ENCODE measurements around the gene APOBEC4. TPM values are rescaled to one million over a fixed set of nuclear protein-coding genes. Genes with fewer than 3 reads are reported as not detected.
A peak's percentile ranks its signal among the peaks of the same experiment; 100 is the strongest.

The APOBEC4 gene
- total RNA-seq (ENCODE audit: unreplicated experiment): not detected
- long read RNA-seq: 0 reads

GRCh38 chr1:183652547-183653461 is at the start of gene APOBEC4:
APOBEC4 (minus strand) TSS chr1:183653316; CDS start chr1:183648781, 4,535 bp downstream.
- DNase-seq (ENCODE audit: low spot score): no peak
- H3K27me3 Mint-ChIP-seq (ENCODE audit: unreplicated experiment): no peaks in the 10 kb centered on the region
- H3K4me1 Mint-ChIP-seq (ENCODE audit: unreplicated experiment): peaks cover 32% of the 10 kb centered on the region
- no peaks in the 10 kb centered on the region for H3K36me3 Mint-ChIP-seq (ENCODE audit: low read depth, unreplicated experiment)
- no peaks in the 10 kb centered on the region for H3K9me3 Mint-ChIP-seq (ENCODE audit: unreplicated experiment)
- H3K27ac Mint-ChIP-seq (ENCODE audit: unreplicated experiment): peak within 1 kb of the TSS; percentile 90
- no peak for TF ChIP-seq CTCF (IDR thresholded peaks at IDR 0.05; ENCODE audit: unreplicated experiment)
- H3K4me3 Mint-ChIP-seq (ENCODE audit: unreplicated experiment): no peak within 1 kb of the TSS

- no peak overlapping the region for H3K27ac Mint-ChIP-seq (ENCODE audit: unreplicated experiment)
Observed at GRCh38 chr1:183702813-183703198, 49.7 kb upstream of the APOBEC4 start.

GRCh38 chr1:183702087-183702812 is 49.1 kb upstream of the APOBEC4 start:
- Mint-ChIP-seq H3K27me3 (ENCODE audit: unreplicated experiment) (no peaks in the 10 kb centered on the region), H3K4me3 (ENCODE audit: unreplicated experiment) (no peak overlapping the region), H3K36me3 (ENCODE audit: low read depth, unreplicated experiment) (no peaks in the 10 kb centered on the region), H3K4me1 (ENCODE audit: unreplicated experiment) (peaks cover 22% of the 10 kb centered on the region), H3K9me3 (ENCODE audit: unreplicated experiment) (no peaks in the 10 kb centered on the region), H3K27ac (ENCODE audit: unreplicated experiment) (no peak overlapping the region)
- no peak for DNase-seq (ENCODE audit: low spot score)
- no peak for TF ChIP-seq CTCF (IDR thresholded peaks at IDR 0.05; ENCODE audit: unreplicated experiment)

More at GRCh38 chr1:183702813-183703198, 49.7 kb upstream of the APOBEC4 start:
- H3K36me3 Mint-ChIP-seq (ENCODE audit: low read depth, unreplicated experiment): no peaks in the 10 kb centered on the region
- TF ChIP-seq CTCF (IDR thresholded peaks at IDR 0.05; ENCODE audit: unreplicated experiment): no peak
- no peak for DNase-seq (ENCODE audit: low spot score)
- H3K27me3 Mint-ChIP-seq (ENCODE audit: unreplicated experiment): no peaks in the 10 kb centered on the region
- no peaks in the 10 kb centered on the region for H3K9me3 Mint-ChIP-seq (ENCODE audit: unreplicated experiment)
- no peak overlapping the region for H3K4me3 Mint-ChIP-seq (ENCODE audit: unreplicated experiment)
- peaks cover 18% of the 10 kb centered on the region for H3K4me1 Mint-ChIP-seq (ENCODE audit: unreplicated experiment)

- peak overlapping the region; percentile 38 for H3K27ac Mint-ChIP-seq (ENCODE audit: unreplicated experiment)
- DNase-seq (ENCODE audit: low spot score): no peak
- no peaks in the 10 kb centered on the region for H3K27me3 Mint-ChIP-seq (ENCODE audit: unreplicated experiment)
- H3K9me3 Mint-ChIP-seq (ENCODE audit: unreplicated experiment): no peaks in the 10 kb centered on the region
- H3K4me1 Mint-ChIP-seq (ENCODE audit: unreplicated experiment): peaks cover 36% of the 10 kb centered on the region
- no peak for TF ChIP-seq CTCF (IDR thresholded peaks at IDR 0.05; ENCODE audit: unreplicated experiment)
- H3K36me3 Mint-ChIP-seq (ENCODE audit: low read depth, unreplicated experiment): no peaks in the 10 kb centered on the region
- no peak overlapping the region for H3K4me3 Mint-ChIP-seq (ENCODE audit: unreplicated experiment)
Observed at GRCh38 chr1:183699616-183700160, 46.6 kb upstream of the APOBEC4 start.

Data from endothelial cell (in vitro differentiated cells).